Effector memory CD8-positive, alpha-beta T cell (primary cell): Measurements from ENCODE around the gene ACSS2.

Experiments
- ATAC-seq: fragments of 150-1000 bp; cut with Tn5 transposase; replicated peaks from 2 replicates; pipeline ENCODE4 v1.10.0; 2021; ENCODE audit warnings: mild to moderate bottlenecking, moderate library complexity
- DNase-seq, 3 experiments: peaks; one replicate each; pipeline ENCODE4 v3.0.0; 2021
- H3K27ac Mint-ChIP-seq, 2 donors: one replicate each; pipeline ENCODE4 v1.8.0; 2022; ENCODE audit warnings: mild to moderate bottlenecking in 2 of 2, mixed read lengths in 2 of 2, moderate library complexity in 2 of 2
- H3K27me3 Mint-ChIP-seq, 2 donors: one replicate each; pipeline ENCODE4 v1.8.0; 2022; ENCODE audit warnings: mixed read lengths in 2 of 2
- H3K36me3 Mint-ChIP-seq: one replicate; pipeline ENCODE4 v1.8.0; 2022; ENCODE audit warnings: mild to moderate bottlenecking, moderate library complexity, mixed read lengths; ENCODE audit not compliant: insufficient read depth
- H3K4me1 Mint-ChIP-seq, 2 donors: one replicate each; pipeline ENCODE4 v1.8.0; 2022; ENCODE audit warnings: low read depth in 2 of 2, mixed read lengths in 2 of 2
- H3K4me3 Mint-ChIP-seq, 2 donors: one replicate each; pipeline ENCODE4 v1.8.0; 2022; ENCODE audit warnings: mild to moderate bottlenecking in 2 of 2, mixed read lengths in 2 of 2, moderate library complexity in 2 of 2
- H3K9me3 Mint-ChIP-seq, 2 donors: one replicate each; pipeline ENCODE4 v1.8.0; 2022; ENCODE audit warnings: mixed read lengths in 2 of 2

Gene ACSS2

GRCh38 chr20:34904202-34904621 is 27.8 kb downstream of the ACSS2 start:
- Mint-ChIP-seq H3K4me3 (no peak overlapping the region), H3K4me1 (no peaks in the 10 kb centered on the region), H3K9me3 (no peaks in the 10 kb centered on the region), H3K36me3 (no peaks in the 10 kb centered on the region), H3K27me3 (no peaks in the 10 kb centered on the region), H3K27ac (no peak overlapping the region)
- ATAC-seq, result no peak
- no peak for DNase-seq

- H3K27me3 Mint-ChIP-seq, result no peaks in the 10 kb centered on the region
- no peaks in the 10 kb centered on the region for H3K4me1 Mint-ChIP-seq
- ATAC-seq (no peak), DNase-seq (no peak)
- H3K4me3 Mint-ChIP-seq, result no peak overlapping the region
- no peaks in the 10 kb centered on the region for H3K9me3 Mint-ChIP-seq
- peak overlapping the region in 1 of 2 donors; percentile 2 for H3K27ac Mint-ChIP-seq
- H3K36me3 Mint-ChIP-seq, result peaks cover 4% of the 10 kb centered on the region
Observed at GRCh38 chr20:34907616-34908469, 31.4 kb downstream of the ACSS2 start.

GRCh38 chr20:34915131-34915530 is 38.7 kb downstream of the ACSS2 start:
- DNase-seq (no peak), ATAC-seq (no peak)
- H3K36me3 Mint-ChIP-seq, result no peaks in the 10 kb centered on the region
- no peaks in the 10 kb centered on the region for H3K9me3 Mint-ChIP-seq
- H3K27me3 Mint-ChIP-seq, result no peaks in the 10 kb centered on the region
- peak overlapping the region in 1 of 2 donors; percentile 70 for H3K27ac Mint-ChIP-seq
- H3K4me3 Mint-ChIP-seq, result no peak overlapping the region
- H3K4me1 Mint-ChIP-seq, result peaks cover 7 to 10% of the 10 kb centered on the region in 2 donors

- DNase-seq (no peak), ATAC-seq (no peak)
- Mint-ChIP-seq H3K4me1 (peaks cover 7 to 10% of the 10 kb centered on the region in 2 donors), H3K4me3 (no peak overlapping the region), H3K27me3 (no peaks in the 10 kb centered on the region), H3K27ac (no peak overlapping the region), H3K9me3 (no peaks in the 10 kb centered on the region), H3K36me3 (no peaks in the 10 kb centered on the region)
Observed at GRCh38 chr20:34915749-34916455, 39.5 kb downstream of the ACSS2 start.

GRCh38 chr20:34916774-34917354 is 40.5 kb downstream of the ACSS2 start:
- H3K9me3 Mint-ChIP-seq, result no peaks in the 10 kb centered on the region
- H3K4me1 Mint-ChIP-seq, result peaks cover 7 to 10% of the 10 kb centered on the region in 2 donors
- no peaks in the 10 kb centered on the region for H3K36me3 Mint-ChIP-seq
- no peak for ATAC-seq
- H3K4me3 Mint-ChIP-seq, result no peak overlapping the region
- DNase-seq, result no peak
- H3K27ac Mint-ChIP-seq, result peak overlapping the region in 1 of 2 donors; percentile 28
- H3K27me3 Mint-ChIP-seq, result no peaks in the 10 kb centered on the region

- H3K27me3 Mint-ChIP-seq, result no peaks in the 10 kb centered on the region
- no peaks in the 10 kb centered on the region for H3K9me3 Mint-ChIP-seq
- H3K27ac Mint-ChIP-seq, result no peak overlapping the region
- ATAC-seq, result no peak
- DNase-seq, result no peak
- no peaks in the 10 kb centered on the region for H3K36me3 Mint-ChIP-seq
- H3K4me1 Mint-ChIP-seq, result peaks cover 7 to 10% of the 10 kb centered on the region in 2 donors
- H3K4me3 Mint-ChIP-seq, result no peak overlapping the region
Observed at GRCh38 chr20:34920055-34920454, 43.6 kb downstream of the ACSS2 start.

- no peak overlapping the region for H3K27ac Mint-ChIP-seq
- H3K4me1 Mint-ChIP-seq, result peaks cover 7 to 14% of the 10 kb centered on the region in 2 donors
- no peaks in the 10 kb centered on the region for H3K36me3 Mint-ChIP-seq
- no peak overlapping the region for H3K4me3 Mint-ChIP-seq
- H3K27me3 Mint-ChIP-seq, result no peaks in the 10 kb centered on the region
- ATAC-seq, result no peak
- DNase-seq, result no peak
- H3K9me3 Mint-ChIP-seq, result no peaks in the 10 kb centered on the region
Observed at GRCh38 chr20:34921436-34921835, 45.0 kb downstream of the ACSS2 start.

GRCh38 chr20:34922654-34923381 is 46.4 kb downstream of the ACSS2 start:
- H3K4me1 Mint-ChIP-seq, result peaks cover 5 to 10% of the 10 kb centered on the region in 2 donors
- H3K9me3 Mint-ChIP-seq, result no peaks in the 10 kb centered on the region
- no peaks in the 10 kb centered on the region for H3K36me3 Mint-ChIP-seq
- H3K27me3 Mint-ChIP-seq, result no peaks in the 10 kb centered on the region
- H3K4me3 Mint-ChIP-seq, result no peak overlapping the region
- DNase-seq (no peak), ATAC-seq (no peak)
- no peak overlapping the region for H3K27ac Mint-ChIP-seq

- Mint-ChIP-seq H3K4me3 (no peak overlapping the region), H3K9me3 (no peaks in the 10 kb centered on the region), H3K36me3 (no peaks in the 10 kb centered on the region), H3K4me1 (peaks cover 0 to 6% of the 10 kb centered on the region in 2 donors), H3K27me3 (no peaks in the 10 kb centered on the region), H3K27ac (no peak overlapping the region)
- ATAC-seq, result no peak
- no peak for DNase-seq
Observed at GRCh38 chr20:34923414-34923813, 47.0 kb downstream of the ACSS2 start.

GRCh38 chr20:34925341-34925740 is 48.9 kb downstream of the ACSS2 start:
- H3K27ac Mint-ChIP-seq, result peak overlapping the region in 1 of 2 donors; percentile 25
- no peaks in the 10 kb centered on the region for H3K36me3 Mint-ChIP-seq
- no peak for ATAC-seq
- no peak overlapping the region for H3K4me3 Mint-ChIP-seq
- peaks cover 0 to 4% of the 10 kb centered on the region in 2 donors for H3K4me1 Mint-ChIP-seq
- no peak for DNase-seq
- no peaks in the 10 kb centered on the region for H3K9me3 Mint-ChIP-seq
- H3K27me3 Mint-ChIP-seq, result no peaks in the 10 kb centered on the region

- Mint-ChIP-seq H3K9me3 (no peaks in the 10 kb centered on the region), H3K4me1 (peaks cover 0 to 4% of the 10 kb centered on the region in 2 donors), H3K4me3 (no peak overlapping the region), H3K27me3 (no peaks in the 10 kb centered on the region), H3K27ac (peak overlapping the region in 1 of 2 donors; percentile 25), H3K36me3 (no peaks in the 10 kb centered on the region)
- DNase-seq, result no peak
- no peak for ATAC-seq
Observed at GRCh38 chr20:34925981-34926380, 49.6 kb downstream of the ACSS2 start.

- H3K27ac Mint-ChIP-seq, result no peak overlapping the region
- no peak for ATAC-seq
- no peaks in the 10 kb centered on the region for H3K36me3 Mint-ChIP-seq
Observed at GRCh38 chr20:34926581-34926980, 50.2 kb downstream of the ACSS2 start.

GRCh38 chr20:34927736-34928135 is 51.3 kb downstream of the ACSS2 start:
- no peaks in the 10 kb centered on the region for H3K36me3 Mint-ChIP-seq
- H3K27ac Mint-ChIP-seq, result peak overlapping the region in 1 of 2 donors; percentile 44
- H3K4me1 Mint-ChIP-seq, result peaks cover 0 to 4% of the 10 kb centered on the region in 2 donors
- ATAC-seq (no peak), DNase-seq (no peak)
- H3K27me3 Mint-ChIP-seq, result no peaks in the 10 kb centered on the region
- H3K9me3 Mint-ChIP-seq, result no peaks in the 10 kb centered on the region
- H3K4me3 Mint-ChIP-seq, result no peak overlapping the region

More at GRCh38 chr20:34926581-34926980, 50.2 kb downstream of the ACSS2 start:
- DNase-seq, result no peak
- Mint-ChIP-seq H3K4me3 (no peak overlapping the region), H3K4me1 (peaks cover 0 to 4% of the 10 kb centered on the region in 2 donors), H3K9me3 (no peaks in the 10 kb centered on the region), H3K27me3 (no peaks in the 10 kb centered on the region)
